ENCODE results near the gene CUBN.

Gene CUBN

GRCh38 chr10:16915300-16915699, 214.3 kb downstream of the CUBN start:
- peak; percentile 6 for TF ChIP-seq CTCF (conservative IDR thresholded peaks at IDR 0.05; ENCODE audit: low read depth, low read length)
- DNase-seq (ENCODE audit: low read depth) = no peak
- no peak overlapping the region for H3K4me3 ChIP-seq (ENCODE audit: low read depth, low read length)

- TF ChIP-seq CTCF (conservative IDR thresholded peaks at IDR 0.05; ENCODE audit: low read depth, low read length) = no peak
- DNase-seq (ENCODE audit: low read depth) = no peak
- H3K4me3 ChIP-seq (ENCODE audit: low read depth, low read length) = no peak overlapping the region
Measured at GRCh38 chr10:16913266-16913665, 216.3 kb downstream of the CUBN start.

DNA sequence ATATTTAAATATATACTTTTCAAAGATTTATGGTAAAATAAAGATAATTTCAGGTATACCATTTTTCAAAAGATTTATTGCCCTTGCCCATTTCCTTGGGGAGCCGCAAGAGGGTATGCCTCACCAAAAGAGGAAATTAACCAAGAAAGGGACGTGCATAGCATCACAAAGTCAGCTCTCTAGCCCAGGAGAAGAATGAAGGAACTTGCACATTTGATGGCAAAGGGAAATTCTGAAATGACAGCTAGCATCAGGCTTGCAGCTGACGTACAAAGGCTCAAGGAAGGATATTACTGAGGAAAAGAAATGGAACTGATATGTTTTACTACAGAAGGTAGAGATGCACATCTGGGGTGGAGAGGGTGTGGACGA, 218.8 kb downstream of the CUBN start:
- no peak for TF ChIP-seq CTCF (conservative IDR thresholded peaks at IDR 0.05; ENCODE audit: low read depth, low read length)
- no peak for DNase-seq (ENCODE audit: low read depth)
- no peak overlapping the region for H3K4me3 ChIP-seq (ENCODE audit: low read depth, low read length)

DNA sequence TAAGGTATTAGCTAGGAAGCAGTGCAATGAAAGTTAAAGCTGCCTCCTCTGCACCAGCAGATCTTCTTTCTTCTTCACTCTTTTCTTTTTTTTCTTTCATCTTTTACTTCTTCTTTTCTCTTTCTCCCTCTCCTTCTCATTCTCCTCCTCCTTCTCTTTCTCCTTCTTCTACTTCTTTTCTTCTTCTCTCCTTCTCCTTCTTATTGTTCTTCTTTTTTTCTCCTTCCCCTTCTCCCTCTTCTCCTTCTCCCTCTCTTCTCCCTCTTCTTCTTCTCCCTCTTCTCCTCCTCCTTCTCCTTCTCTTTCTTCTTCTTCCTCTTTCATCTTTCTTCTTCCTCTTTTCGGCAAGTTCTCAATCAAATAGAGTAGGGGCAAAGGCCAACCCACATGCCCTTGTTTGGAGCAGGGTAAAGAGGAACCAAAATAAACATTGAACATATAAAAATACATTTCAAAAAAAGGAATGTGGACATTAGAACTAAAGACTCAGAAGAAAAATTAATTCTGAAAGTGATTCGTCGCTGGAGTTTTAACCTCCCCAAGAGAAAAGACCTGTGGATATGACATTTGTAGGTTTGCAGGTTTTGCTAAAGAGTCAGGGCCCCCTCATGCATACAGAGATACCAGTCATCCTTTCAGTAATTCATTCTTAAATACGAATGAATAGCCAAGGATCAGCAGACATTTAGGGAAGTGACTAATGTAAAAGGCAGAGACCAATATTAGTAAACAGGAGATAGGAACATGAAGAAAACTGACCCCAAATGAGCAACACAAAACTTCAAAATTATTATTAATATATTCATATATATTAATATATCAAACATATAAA, 219.4 kb downstream of the CUBN start:
- peak; percentile 32 for DNase-seq (ENCODE audit: low read depth)
- no peak overlapping the region for H3K4me3 ChIP-seq (ENCODE audit: low read depth, low read length)
- TF ChIP-seq CTCF (conservative IDR thresholded peaks at IDR 0.05; ENCODE audit: low read depth, low read length) = no peak

DNA sequence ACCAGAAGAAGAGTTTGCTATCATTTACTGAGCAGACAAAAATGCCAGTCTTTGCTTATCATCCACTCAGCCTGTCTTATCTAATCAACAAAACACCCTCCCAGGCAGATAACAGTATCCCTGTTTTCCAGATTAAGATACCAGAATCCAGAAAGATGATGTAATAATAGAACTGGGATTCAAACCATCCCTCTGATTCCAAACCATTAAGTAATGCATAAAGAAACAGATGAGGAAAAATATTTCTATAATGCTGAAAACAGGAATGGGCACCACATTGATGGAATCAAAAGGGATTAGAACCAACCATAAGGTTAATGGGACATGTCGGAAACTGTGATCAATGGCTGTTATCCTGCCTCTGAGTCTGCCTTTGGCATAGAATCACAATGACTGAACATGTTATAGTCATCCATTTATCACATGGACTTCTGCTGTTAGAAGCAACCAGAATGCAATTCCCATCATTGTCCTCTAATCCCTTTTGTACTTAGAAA, 220.3 kb downstream of the CUBN start:
- H3K4me3 ChIP-seq (ENCODE audit: low read depth, low read length) = no peak overlapping the region
- no peak for TF ChIP-seq CTCF (conservative IDR thresholded peaks at IDR 0.05; ENCODE audit: low read depth, low read length)
- DNase-seq (ENCODE audit: low read depth) = no peak

DNA sequence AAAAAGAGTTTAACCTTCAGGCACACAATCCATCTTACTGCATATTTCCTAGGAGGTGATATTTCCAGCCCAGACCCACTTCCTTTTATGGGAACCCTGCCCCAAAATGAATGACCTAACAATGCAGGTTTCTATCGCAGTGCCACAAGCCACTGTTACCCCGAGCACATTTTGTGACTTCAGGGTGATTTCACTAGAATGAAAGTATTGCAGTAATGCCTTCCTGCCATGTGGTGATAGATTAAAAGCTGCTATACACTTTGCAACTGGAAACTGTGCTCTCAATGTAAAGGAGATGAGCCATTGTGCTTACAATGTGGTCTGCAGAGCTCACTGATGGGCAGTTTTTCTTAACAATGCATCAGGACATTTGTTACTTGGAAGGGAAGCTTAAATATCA, 221.9 kb downstream of the CUBN start:
- no peak for TF ChIP-seq CTCF (conservative IDR thresholded peaks at IDR 0.05; ENCODE audit: low read depth, low read length)
- DNase-seq (ENCODE audit: low read depth) = peak; percentile 7
- H3K4me3 ChIP-seq (ENCODE audit: low read depth, low read length) = no peak overlapping the region

DNA sequence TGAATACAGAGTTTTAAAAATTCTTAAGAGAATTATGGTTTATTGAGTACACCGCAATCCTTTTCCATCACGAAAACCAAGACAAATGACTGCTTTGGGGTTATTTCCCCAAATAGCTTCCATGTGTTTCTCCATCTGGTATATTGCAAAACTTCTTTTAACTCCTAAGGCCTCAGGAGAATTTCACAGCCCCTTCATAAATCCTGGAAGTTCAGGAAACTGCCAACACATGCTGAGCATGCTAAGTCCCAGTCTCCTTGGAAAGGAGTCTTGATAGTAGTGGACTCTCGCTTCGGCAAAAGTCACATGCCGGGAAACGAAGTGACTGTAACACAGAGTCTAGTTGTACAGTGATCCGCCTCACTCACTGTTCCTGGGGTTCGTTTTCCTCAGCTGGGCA, 224.3 kb downstream of the CUBN start:
- TF ChIP-seq CTCF (conservative IDR thresholded peaks at IDR 0.05; ENCODE audit: low read depth, low read length) = no peak
- DNase-seq (ENCODE audit: low read depth) = no peak

More for the DNA sequence above, 224.3 kb downstream of the CUBN start:
- H3K4me3 ChIP-seq (ENCODE audit: low read depth, low read length) = no peak overlapping the region

All from choroid plexus epithelial cell (primary cell).